Measurements from ENCODE around the gene CXCL14.

- TF ChIP-seq POLR2AphosphoS5 (IDR thresholded peaks at IDR 0.05) (no peak), CTCF (IDR thresholded peaks at IDR 0.05) (peak in 1 of 4 experiments; percentile 31)
Observed at GRCh38 chr5:135569755-135570452, 8.9 kb downstream of the CXCL14 start.
